Pancreas (tissue), 10 donors: Measurements from ENCODE around the gene TP63. TPM values are rescaled to one million over a fixed set of nuclear protein-coding genes. Genes with fewer than 3 reads are reported as not detected.
A peak's percentile ranks its signal among the peaks of the same experiment; 100 is the strongest.

Experiments
- ATAC-seq, 4 donors: fragments of 200-7000 bp; cut with Tn5 transposase; one replicate each; pipeline versions ENCODE4 v1.8.0 to v1.9.1; 2020; ENCODE audit warnings: mild to moderate bottlenecking in 4 of 4, moderate library complexity in 4 of 4
- DNase-seq, 6 donors: peaks; one replicate each; pipeline ENCODE4 v3.0.0-alpha.2; 2020
- FAIRE-seq: peaks from 2 replicates; lab custom pipeline; 2012; peaks lifted over from hg19 to GRCh38; lab: Jason Lieb, UNC
- H3K27ac ChIP-seq, 4 donors: fragments of 200-600 bp; sonication (generic); 1 replicate in 3 of 4; 2 replicates in 1 of 4; pipeline versions ENCODE4 v1.5.0 to v1.8.0; 2020
- H3K27me3 ChIP-seq, 4 donors: fragments of 200-600 bp; one replicate each; pipeline ENCODE4 v1.8.0; 2021
- H3K36me3 ChIP-seq, 3 donors: fragments of 200-600 bp; sonication (generic) in 1 of 3; one replicate each; pipeline versions ENCODE4 v1.5.0 to v1.8.0; 2020 to 2021
- H3K4me1 ChIP-seq, 3 donors: fragments of 200-600 bp; one replicate each; pipeline ENCODE4 v1.8.0; 2021
- H3K4me3 ChIP-seq, 4 donors: fragments of 200-600 bp; sonication (generic) in 2 of 4; one replicate each; pipeline versions ENCODE4 v1.5.0 to v1.8.0; 2020 to 2021
- H3K9me3 ChIP-seq, 4 donors: fragments of 200-600 bp; one replicate each; pipeline ENCODE4 v1.8.0; 2021
- WGBS, 2 donors: extraction: QIAGEN DNeasy Blood & Tissue Kit; methylation state at CpG; one replicate each; pipeline ENCODE4 v1.1.7; 2013; 5-methylcytosine and 5-hydroxymethylcytosine counted together
- intact Hi-C, 3 donors: fragments of 100-400 bp; cut with DNase I; formaldehyde crosslinking; loops; one replicate each; pipeline versions ENCODE4 v1.11.1 to v1.14.2; 2022
- polyA plus RNA-seq, 2 donors: library from polyadenylated mRNA; stranded (reverse); fragments of 200-250 nt; gene quantifications; one replicate each; pipeline ENCODE4 v1.2.3, GENCODE V29; 2013
- total RNA-seq, 6 donors: library from RNA; stranded (reverse); fragmentation: NEBNext Ultra II Directional in 4 of 6; extraction: Animal tissue kit (Norgen Biotek cat#: 25700) in 4 of 6; gene quantifications; one replicate each; pipeline versions ENCODE4 v1.2.1 to v1.2.4, GENCODE V29; 2021 to 2023
- TF ChIP-seq, protein P1 (sequence below), 4 donors: fragments of 200-600 bp; sonication (generic) in 3 of 4; IDR thresholded peaks; one replicate each; pipeline versions ENCODE4 v1.5.0 to v1.8.0; 2021; ENCODE audit warnings: antibody characterized with exemption in 4 of 4
- donor health status: healthy with polysubstance abuse.
- donor health status: DM: no; HTN: no; CAD: no; lungs with moderate emphysema.
- donor health status: DM: no; HTN: no; CAD: no.
- donor health status: control.
- donor health status: control.
- donor health status: Bipolar disorder and iron deficiency.
- donor health status: DM: yes; HTN: yes; CAD: no.
- donor health status: DM: no; HTN: no; CAD: no.
- donor health status: DM: no; HTN: no; CAD: no.
- donor health status: DM: yes; HTN: yes; CAD: no.

The TP63 gene
- total and polyA plus RNA-seq, 8 donors: 0.02 to 0.47 (median 0.06) TPM; not detected in 3

GRCh38 chr3:189936201-189936945, 305.2 kb downstream of the TP63 start:
- Histone ChIP-seq H3K4me3 (no peak overlapping the region), H3K36me3 (no peaks in the 10 kb centered on the region), H3K9me3 (no peaks in the 10 kb centered on the region), H3K4me1 (peaks cover 6 to 9% (median 7%) of the 10 kb centered on the region in 3 donors), H3K27ac (no peak overlapping the region), H3K27me3 (no peaks in the 10 kb centered on the region)
- WGBS, 2 donors: 77 to 81% methylated on average over 6 of the region's 6 CpGs
- FAIRE-seq (no peak), ATAC-seq (no peak), DNase-seq (no peak)
- TF ChIP-seq, protein P1, sequence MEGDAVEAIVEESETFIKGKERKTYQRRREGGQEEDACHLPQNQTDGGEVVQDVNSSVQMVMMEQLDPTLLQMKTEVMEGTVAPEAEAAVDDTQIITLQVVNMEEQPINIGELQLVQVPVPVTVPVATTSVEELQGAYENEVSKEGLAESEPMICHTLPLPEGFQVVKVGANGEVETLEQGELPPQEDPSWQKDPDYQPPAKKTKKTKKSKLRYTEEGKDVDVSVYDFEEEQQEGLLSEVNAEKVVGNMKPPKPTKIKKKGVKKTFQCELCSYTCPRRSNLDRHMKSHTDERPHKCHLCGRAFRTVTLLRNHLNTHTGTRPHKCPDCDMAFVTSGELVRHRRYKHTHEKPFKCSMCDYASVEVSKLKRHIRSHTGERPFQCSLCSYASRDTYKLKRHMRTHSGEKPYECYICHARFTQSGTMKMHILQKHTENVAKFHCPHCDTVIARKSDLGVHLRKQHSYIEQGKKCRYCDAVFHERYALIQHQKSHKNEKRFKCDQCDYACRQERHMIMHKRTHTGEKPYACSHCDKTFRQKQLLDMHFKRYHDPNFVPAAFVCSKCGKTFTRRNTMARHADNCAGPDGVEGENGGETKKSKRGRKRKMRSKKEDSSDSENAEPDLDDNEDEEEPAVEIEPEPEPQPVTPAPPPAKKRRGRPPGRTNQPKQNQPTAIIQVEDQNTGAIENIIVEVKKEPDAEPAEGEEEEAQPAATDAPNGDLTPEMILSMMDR (IDR thresholded peaks at IDR 0.05): no peak
- intact Hi-C loops: no loop called here

- ATAC-seq: no peak
Observed at GRCh38 chr3:189937302-189938127, 306.3 kb downstream of the TP63 start.

GRCh38 chr3:189941125-189941524, 309.9 kb downstream of the TP63 start:
- no peak for FAIRE-seq
- Histone ChIP-seq H3K27ac (peak overlapping the region; percentile 57 to 84 (median 74)), H3K4me1 (peaks cover 9 to 16% (median 12%) of the 10 kb centered on the region in 3 donors), H3K4me3 (no peak overlapping the region), H3K36me3 (no peaks in the 10 kb centered on the region), H3K9me3 (no peaks in the 10 kb centered on the region), H3K27me3 (no peaks in the 10 kb centered on the region)
- peak in 2 of 6 donors; percentile 20 to 35 for DNase-seq
- intact Hi-C loops: no loop called here
- TF ChIP-seq, protein P1 (IDR thresholded peaks at IDR 0.05): no peak
- 46 to 52% methylated on average over 5 of the region's 5 CpGs for WGBS, 2 donors
- peak; percentile 51 to 79 (median 60) for ATAC-seq

More at GRCh38 chr3:189937302-189938127, 306.3 kb downstream of the TP63 start:
- intact Hi-C loops: no loop called here
- no peaks in the 10 kb centered on the region for H3K36me3 ChIP-seq
- no peak overlapping the region for H3K4me3 ChIP-seq
- TF ChIP-seq, protein P1 (IDR thresholded peaks at IDR 0.05): no peak
- no peaks in the 10 kb centered on the region for H3K27me3 ChIP-seq
- H3K27ac ChIP-seq: no peak overlapping the region
- no peak for DNase-seq
- peaks cover 9 to 16% (median 12%) of the 10 kb centered on the region in 3 donors for H3K4me1 ChIP-seq
- 76 to 81% methylated on average over 7 of the region's 7 CpGs for WGBS, 2 donors
- FAIRE-seq: no peak
- no peaks in the 10 kb centered on the region for H3K9me3 ChIP-seq

- ATAC-seq (peak; percentile 88 to 92 (median 92)), DNase-seq (peak in 3 of 6 donors; percentile 32 to 46 (median 39)), FAIRE-seq (no peak)
- Histone ChIP-seq H3K27ac (peak overlapping the region; percentile 57 to 84 (median 74)), H3K4me1 (peaks cover 9 to 16% (median 12%) of the 10 kb centered on the region in 3 donors), H3K9me3 (no peaks in the 10 kb centered on the region), H3K36me3 (no peaks in the 10 kb centered on the region), H3K4me3 (no peak overlapping the region), H3K27me3 (no peaks in the 10 kb centered on the region)
- TF ChIP-seq, protein P1 (IDR thresholded peaks at IDR 0.05): no peak
- intact Hi-C loops: no loop called here
- 25 to 27% methylated on average over 2 of the region's 2 CpGs for WGBS, 2 donors
Observed at GRCh38 chr3:189941679-189942078, 310.5 kb downstream of the TP63 start.
